Naive thymus-derived CD8-positive, alpha-beta T cell (primary cell): Measurements from ENCODE around the gene MDC1. TPM values are rescaled to one million over a fixed set of nuclear protein-coding genes. Genes with fewer than 3 reads are reported as not detected.
"Not testable (repeated sequence)": the region's sequence is repeated elsewhere in the genome, so short reads cannot be mapped to it uniquely, and the experiment has no call there.

Experiments
- ATAC-seq, 2 donors: fragments of 150-1000 bp; cut with Tn5 transposase in 1 of 2; sonication (Bioruptor Pico), chemical (Tn5 transposase) in 1 of 2; 1 replicate in 1 of 2; 2 replicates in 1 of 2; pipeline ENCODE4 v1.10.0; 2021; ENCODE audit warnings: mild to moderate bottlenecking in 2 of 2, moderate library complexity in 2 of 2
- POLR2A ChIA-PET: fragments of 350-600 bp; sonication (Branson Sonifier 250); formaldehyde crosslinking; loops from one replicate; lab custom pipeline; 2021; ENCODE audit warnings: antibody characterized with exemption; lab: Charles Lee
- DNase-seq, 10 donors: peaks; one replicate each; pipeline versions ENCODE4 v3.0.0 to v3.0.0-alpha.2; 2020 to 2022
- H3K27ac Mint-ChIP-seq, 10 donors: one replicate each; pipeline ENCODE4 v1.8.0; 2020 to 2022; ENCODE audit warnings: mild to moderate bottlenecking in 10 of 10, mixed read lengths in 10 of 10, moderate library complexity in 4 of 10, inconsistent platforms in 1 of 10
- H3K27me3 Mint-ChIP-seq, 5 donors: one replicate each; pipeline ENCODE4 v1.8.0; 2021 to 2022; ENCODE audit warnings: mixed read lengths in 5 of 5
- H3K36me3 Mint-ChIP-seq, 3 donors: one replicate each; pipeline ENCODE4 v1.8.0; 2020 to 2022; ENCODE audit warnings: mixed read lengths in 3 of 3, mild to moderate bottlenecking in 2 of 3, inconsistent platforms in 1 of 3
- H3K4me1 Mint-ChIP-seq, 4 donors: one replicate each; pipeline ENCODE4 v1.8.0; 2021 to 2022; ENCODE audit warnings: mixed read lengths in 4 of 4
- H3K4me3 Mint-ChIP-seq, 10 donors: one replicate each; pipeline ENCODE4 v1.8.0; 2020 to 2022; ENCODE audit warnings: mild to moderate bottlenecking in 10 of 10, mixed read lengths in 10 of 10, moderate library complexity in 6 of 10, inconsistent platforms in 1 of 10
- H3K9me3 Mint-ChIP-seq, 9 donors: one replicate each; pipeline ENCODE4 v1.8.0; 2020 to 2022; ENCODE audit warnings: mixed read lengths in 9 of 9, mild to moderate bottlenecking in 3 of 9, inconsistent platforms in 1 of 9, moderate library complexity in 1 of 9
- polyA plus RNA-seq, 3 donors: library from polyadenylated mRNA; unstranded; fragments of 300-500 nt; fragmentation: Illumina TruSeq; gene quantifications; one replicate each; pipeline ENCODE4 v1.2.3, GENCODE V29; 2021
- total RNA-seq, 8 experiments: library from RNA in 2 of 8; stranded (reverse) in 2 of 8; gene quantifications; one replicate each; pipeline ENCODE4 v1.2.3 and lab custom pipeline; 2021 to 2026

Gene MDC1
- total and polyA plus RNA-seq, 5 experiments from 2014 or later, result 1.3 to 54.9 (median 6.3) TPM

- Mint-ChIP-seq H3K4me1 (peaks cover 37 to 69% (median 45%) of the 10 kb centered on the region in 4 donors), H3K36me3 (peaks cover 8 to 29% (median 15%) of the 10 kb centered on the region in 3 donors), H3K27me3 (no peaks in the 10 kb centered on the region), H3K9me3 (no peaks in the 10 kb centered on the region), H3K27ac (peak overlapping the region; percentile 93 to 99 (median 98)), H3K4me3 (peak overlapping the region; percentile 94 to 100 (median 99))
- ATAC-seq (no peak), DNase-seq (no peak)
- POLR2A ChIA-PET, result interaction anchor here (0.8 to 15.2 kb wide), 12 partner anchors 8 to 192 kb away, joined by 3 to 594 read pairs (median 10); partner anchors contain the start of genes DHX16, MDC1, NRM and TUBB
These were observed 33.7 kb downstream of the MDC1 start for GRCh38 chr6:30683183-30683979.

GRCh38 chr6:30682143-30683117 is 34.7 kb downstream of the MDC1 start:
- Mint-ChIP-seq H3K27me3 (no peaks in the 10 kb centered on the region), H3K4me1 (peaks cover 29 to 60% (median 40%) of the 10 kb centered on the region in 4 donors), H3K27ac (peak overlapping the region; percentile 93 to 99 (median 98)), H3K9me3 (no peaks in the 10 kb centered on the region), H3K36me3 (peaks cover 8 to 37% (median 15%) of the 10 kb centered on the region in 3 donors), H3K4me3 (peak overlapping the region; percentile 94 to 100 (median 99))
- peak; percentile 65 to 81 for ATAC-seq
- POLR2A ChIA-PET, result interaction anchor here (0.6 to 15.2 kb wide), 16 partner anchors 9 to 191 kb away, joined by 3 to 594 read pairs (median 9); partner anchors contain the start of genes DHX16, MDC1, MRPS18B and NRM
- peak; percentile 71 to 93 (median 85) for DNase-seq

GRCh38 chr6:30681766-30682142 is 35.3 kb downstream of the MDC1 start:
- DNase-seq (peak in 1 of 10 donors; percentile 15), ATAC-seq (no peak)
- H3K9me3 Mint-ChIP-seq, result no peaks in the 10 kb centered on the region
- H3K27me3 Mint-ChIP-seq, result no peaks in the 10 kb centered on the region
- H3K27ac Mint-ChIP-seq, result peak overlapping the region; percentile 93 to 99 (median 98)
- peak overlapping the region; percentile 94 to 100 (median 99) for H3K4me3 Mint-ChIP-seq
- peaks cover 29 to 63% (median 39%) of the 10 kb centered on the region in 4 donors for H3K4me1 Mint-ChIP-seq
- peaks cover 8 to 44% (median 15%) of the 10 kb centered on the region in 3 donors for H3K36me3 Mint-ChIP-seq
- POLR2A ChIA-PET, result interaction anchor here (0.6 to 15.2 kb wide), 12 partner anchors 10 to 191 kb away, joined by 3 to 594 read pairs (median 10); partner anchors contain the start of genes MDC1, MRPS18B, NRM and PPP1R10

- Mint-ChIP-seq H3K9me3 (no peaks in the 10 kb centered on the region), H3K4me3 (peak overlapping the region; percentile 94 to 100 (median 99)), H3K27me3 (no peaks in the 10 kb centered on the region), H3K4me1 (peaks cover 22 to 64% (median 46%) of the 10 kb centered on the region in 4 donors), H3K27ac (peak overlapping the region; percentile 93 to 99 (median 98)), H3K36me3 (peaks cover 6 to 56% (median 24%) of the 10 kb centered on the region in 3 donors)
- DNase-seq, result peak in 1 of 10 donors; percentile 5
- no peak for ATAC-seq
- POLR2A ChIA-PET, result interaction anchor here (0.6 to 15.2 kb wide), 12 partner anchors 8 to 150 kb away, joined by 3 to 594 read pairs (median 6); partner anchors contain the start of genes MDC1, MRPS18B, NRM and PPP1R10
These were observed 37.1 kb downstream of the MDC1 start for GRCh38 chr6:30679765-30680535.

- H3K27me3 Mint-ChIP-seq, result no peaks in the 10 kb centered on the region
- DNase-seq, result peak; percentile 84 to 98 (median 92)
- H3K9me3 Mint-ChIP-seq, result no peaks in the 10 kb centered on the region
- H3K4me3 Mint-ChIP-seq, result peak overlapping the region; percentile 94 to 100 (median 99)
- peaks cover 5 to 56% (median 24%) of the 10 kb centered on the region in 3 donors for H3K36me3 Mint-ChIP-seq
- H3K4me1 Mint-ChIP-seq, result peaks cover 21 to 60% (median 47%) of the 10 kb centered on the region in 4 donors
- ATAC-seq, result peak; percentile 51 to 54
- POLR2A ChIA-PET, result interaction anchor here (0.7 to 15.2 kb wide), 17 partner anchors 11 to 973 kb away, joined by 3 to 594 read pairs (median 4); partner anchors contain the start of genes BAG6, MDC1, MRPS18B and NRM
- peak overlapping the region; percentile 77 to 99 (median 98) for H3K27ac Mint-ChIP-seq
These were observed 37.9 kb downstream of the MDC1 start for GRCh38 chr6:30678964-30679726.

GRCh38 chr6:30676660-30677285 is 40.3 kb downstream of the MDC1 start:
- Mint-ChIP-seq H3K27ac (peak overlapping the region in 9 of 10 donors; percentile 13 to 87 (median 66)), H3K9me3 (no peaks in the 10 kb centered on the region), H3K4me3 (peak overlapping the region in 1 of 10 donors; percentile 26), H3K4me1 (peaks cover 17 to 59% (median 53%) of the 10 kb centered on the region in 4 donors), H3K36me3 (peaks cover 5 to 54% (median 16%) of the 10 kb centered on the region in 3 donors), H3K27me3 (no peaks in the 10 kb centered on the region)
- ATAC-seq, result no peak
- no peak for DNase-seq
- POLR2A ChIA-PET, result interaction anchor here (15.2 kb wide), 1 partner anchor 41 kb away, joined by 594 read pairs; the partner anchor contains the start of genes MDC1 and TUBB

GRCh38 chr6:30672445-30673253 is 44.4 kb downstream of the MDC1 start, which contains the start of gene DHX16:
TSS of gene DHX16 (minus strand) at chr6:30673006. CDS start at chr6:30672841, 165 bp downstream.
- no peaks in the 10 kb centered on the region for H3K9me3 Mint-ChIP-seq
- peaks cover 23 to 46% (median 41%) of the 10 kb centered on the region in 4 donors for H3K4me1 Mint-ChIP-seq
- no peaks in the 10 kb centered on the region for H3K27me3 Mint-ChIP-seq
- peak within 1 kb of the TSS; percentile 76 to 95 (median 90) for H3K4me3 Mint-ChIP-seq
- POLR2A ChIA-PET, result interaction anchor here (0.7 to 15.2 kb wide), 18 partner anchors 10 to 243 kb away, joined by 3 to 594 read pairs (median 3); partner anchors contain the start of genes C6orf136, GNL1, MDC1 and MRPS18B
- H3K36me3 Mint-ChIP-seq, result peaks cover 7 to 49% (median 12%) of the 10 kb centered on the region in 3 donors
- ATAC-seq (peak; percentile 80 to 85), DNase-seq (peak; percentile 76 to 94 (median 86))
- peak within 1 kb of the TSS; percentile 74 to 96 (median 90) for H3K27ac Mint-ChIP-seq

GRCh38 chr6:30670760-30671527 is 46.1 kb downstream of the MDC1 start:
- peak overlapping the region; percentile 68 to 91 (median 86) for H3K4me3 Mint-ChIP-seq
- DNase-seq (no peak), ATAC-seq (no peak)
- H3K27ac Mint-ChIP-seq, result peak overlapping the region; percentile 47 to 83 (median 62)
- H3K36me3 Mint-ChIP-seq, result peaks cover 4 to 50% (median 9%) of the 10 kb centered on the region in 3 donors
- no peaks in the 10 kb centered on the region for H3K27me3 Mint-ChIP-seq
- H3K9me3 Mint-ChIP-seq, result no peaks in the 10 kb centered on the region
- POLR2A ChIA-PET, result interaction anchor here (0.6 to 15.2 kb wide), 9 partner anchors 10 to 345 kb away, joined by 3 to 594 read pairs (median 5); partner anchors contain the start of genes MDC1, MRPS18B, PPP1R10 and TUBB
- peaks cover 25 to 47% (median 38%) of the 10 kb centered on the region in 4 donors for H3K4me1 Mint-ChIP-seq

- peaks cover 4 to 90% (median 29%) of the 10 kb centered on the region in 3 donors for H3K36me3 Mint-ChIP-seq
- DNase-seq, H3K4me3 Mint-ChIP-seq, POLR2A ChIA-PET, H3K9me3 Mint-ChIP-seq, H3K27me3 Mint-ChIP-seq, ATAC-seq: not testable (repeated sequence)
- H3K4me1 Mint-ChIP-seq, result peaks cover 20 to 33% (median 27%) of the 10 kb centered on the region in 4 donors
- peak overlapping the region in 8 of 10 donors; percentile 25 to 80 (median 59) for H3K27ac Mint-ChIP-seq
These were observed 50.8 kb downstream of the MDC1 start for GRCh38 chr6:30666300-30666699.
